ENCODE results near the gene MRGPRG.
"Not testable (repeated sequence)": the region's sequence is repeated elsewhere in the genome, so short reads cannot be mapped to it uniquely, and the experiment has no call there.

MRGPRG gene

GRCh38 chr11:3176487-3176886 is 42.1 kb downstream of the MRGPRG start:
- DNase-seq (ENCODE audit: low read depth, low spot score) = no peak

- no peak for DNase-seq (ENCODE audit: low read depth, low spot score)
Observed at GRCh38 chr11:3175194-3175593, 43.4 kb downstream of the MRGPRG start.

- no peak for DNase-seq (ENCODE audit: low read depth, low spot score)
Observed at GRCh38 chr11:3174387-3174786, 44.2 kb downstream of the MRGPRG start.

DNA sequence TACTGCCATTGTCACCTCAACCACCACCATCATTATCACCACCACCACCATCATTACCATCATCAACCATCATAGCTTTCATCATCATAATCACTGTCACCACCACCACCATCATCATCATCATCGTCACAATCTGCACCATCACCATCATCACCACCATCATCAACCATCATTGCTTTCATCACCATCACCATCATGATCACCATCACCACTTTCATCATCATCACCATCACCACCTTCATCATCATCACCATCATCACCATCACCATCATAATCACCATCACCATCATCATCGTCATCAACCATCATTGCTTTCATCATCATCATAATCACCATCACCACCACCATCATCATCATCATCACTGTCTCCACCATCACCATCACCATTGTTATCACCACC is 44.8 kb downstream of the MRGPRG start:
- no peak for DNase-seq (ENCODE audit: low read depth, low spot score)

GRCh38 chr11:3171931-3172560 is 46.6 kb downstream of the MRGPRG start:
- DNase-seq (ENCODE audit: low read depth, low spot score) = no peak

GRCh38 chr11:3170756-3171650 is 47.6 kb downstream of the MRGPRG start:
- no peak for DNase-seq (ENCODE audit: low read depth, low spot score)

- no peak for DNase-seq (ENCODE audit: low read depth, low spot score)
Observed at GRCh38 chr11:3170044-3170755, 48.4 kb downstream of the MRGPRG start.

DNA sequence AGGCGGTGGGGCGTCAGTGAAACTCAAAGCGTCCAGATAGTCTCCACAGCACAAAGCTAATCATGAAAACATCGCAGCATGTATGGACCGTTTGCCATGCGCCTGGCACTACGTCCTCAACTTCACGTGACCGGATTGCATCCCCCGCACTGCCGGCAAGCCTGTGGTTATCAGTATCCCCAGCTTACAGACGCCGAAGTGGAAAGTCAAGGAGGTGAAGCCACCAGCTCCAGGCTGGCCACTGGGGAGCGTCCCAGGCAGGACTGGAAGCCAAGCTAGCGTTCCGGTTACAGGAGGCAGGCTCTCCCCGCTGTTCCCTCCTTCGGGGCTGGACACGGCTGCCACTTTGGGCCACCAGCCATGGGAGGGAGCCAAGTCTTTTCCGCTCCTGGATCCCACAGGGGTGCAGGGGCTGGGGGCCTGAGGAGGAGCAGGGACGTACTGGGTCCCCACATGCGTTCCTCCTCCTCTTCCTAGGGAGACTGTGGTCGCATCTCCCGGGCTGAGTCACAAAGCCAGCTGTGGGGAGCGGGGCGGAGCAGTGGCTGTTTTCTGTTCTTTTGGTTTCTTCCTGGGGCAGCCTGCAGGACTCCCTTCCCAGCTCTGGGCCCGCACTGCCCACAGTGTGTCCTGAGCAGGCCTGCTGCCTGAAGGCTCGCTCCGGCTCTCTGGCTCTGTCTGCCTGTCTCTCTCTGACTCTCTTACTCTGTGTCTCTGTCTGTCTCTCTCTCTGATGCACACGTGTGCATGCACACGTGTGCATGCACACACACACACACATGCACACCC is 49.2 kb downstream of the MRGPRG start:
- DNase-seq (ENCODE audit: low read depth, low spot score) = peak; percentile 85

DNA sequence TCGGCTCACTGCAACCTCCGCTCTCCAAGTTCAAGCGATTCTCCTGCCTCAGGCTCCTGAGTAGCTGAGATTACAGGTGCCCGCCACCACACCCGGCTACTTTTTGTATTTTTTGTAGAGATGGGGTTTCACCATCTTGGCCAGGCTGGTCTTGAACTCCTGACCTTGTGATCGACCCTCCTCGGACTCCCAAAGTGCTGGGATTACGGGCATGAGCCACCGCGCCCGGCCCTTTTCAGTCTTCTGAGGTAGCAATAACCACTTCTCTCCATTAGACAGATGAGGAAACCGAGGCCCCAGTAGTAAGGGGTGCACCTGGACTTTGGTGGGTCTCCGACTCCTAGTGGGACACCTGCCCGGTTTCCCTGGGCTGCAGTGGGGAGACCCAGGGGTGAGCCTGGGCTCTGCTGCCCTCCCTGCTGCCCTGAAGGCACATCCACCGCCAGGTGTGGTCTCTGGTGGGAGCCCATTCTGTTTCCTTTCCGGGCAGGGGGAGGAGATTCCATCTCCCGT is 49.8 kb downstream of the MRGPRG start:
- DNase-seq (ENCODE audit: low read depth, low spot score) = not testable (repeated sequence)

Data from astrocyte of the hippocampus (primary cell).